Neural cell (in vitro differentiated cells): ENCODE data around the gene GCC1.

ENCODE experiments used
- POLR2AphosphoS5 ChIP-seq: IDR thresholded peaks from 2 replicates; pipeline ENCODE4 v1.6.1; 2012
- RAD21 ChIP-seq: fragments of 450-650 bp; conservative IDR thresholded peaks from 2 replicates; pipeline ENCODE4 v1.6.1; 2014; ENCODE audit warnings: antibody characterized with exemption, mild to moderate bottlenecking, moderate library complexity
- REST ChIP-seq: IDR thresholded peaks from 2 replicates; pipeline ENCODE4 v1.6.1; 2012; ENCODE audit warnings: borderline replicate concordance
- SMC3 ChIP-seq: fragments of 450-650 bp; conservative IDR thresholded peaks from 2 replicates; pipeline ENCODE4 v1.6.1; 2014; ENCODE audit warnings: antibody characterized with exemption, mild to moderate bottlenecking, moderate library complexity; ENCODE audit not compliant: poor library complexity
- TAF1 ChIP-seq: IDR thresholded peaks from 2 replicates; pipeline ENCODE4 v1.6.1; 2012; ENCODE audit warnings: low read depth
- TF ChIP-seq, protein P1 (sequence below): fragments of 450-650 bp; IDR thresholded peaks from 2 replicates; pipeline ENCODE4 v1.5.1; 2014; ENCODE audit warnings: antibody characterized with exemption, mild to moderate bottlenecking, moderate library complexity; ENCODE audit not compliant: poor library complexity, severe bottlenecking

DNA sequence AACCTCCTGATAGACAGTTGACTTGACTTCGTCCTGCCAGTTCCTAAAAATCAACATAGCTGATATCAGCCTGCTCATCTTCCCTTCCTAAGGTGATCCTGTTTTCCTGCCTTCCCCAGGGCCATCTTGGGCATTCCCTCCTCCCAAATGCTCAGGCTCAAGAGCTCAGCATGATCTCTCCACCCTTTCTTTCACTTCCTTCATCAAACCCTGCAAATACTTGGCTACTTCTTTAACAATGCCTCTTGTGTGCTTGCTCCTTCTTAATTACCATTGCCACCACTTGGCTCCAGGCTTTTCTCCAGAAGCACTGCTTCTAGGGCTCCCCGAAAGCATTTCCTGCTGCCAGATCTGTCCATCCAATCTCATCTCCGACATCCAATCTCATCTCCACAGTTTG lies 15.5 kb upstream of the GCC1 start:
- TF ChIP-seq, protein P1, sequence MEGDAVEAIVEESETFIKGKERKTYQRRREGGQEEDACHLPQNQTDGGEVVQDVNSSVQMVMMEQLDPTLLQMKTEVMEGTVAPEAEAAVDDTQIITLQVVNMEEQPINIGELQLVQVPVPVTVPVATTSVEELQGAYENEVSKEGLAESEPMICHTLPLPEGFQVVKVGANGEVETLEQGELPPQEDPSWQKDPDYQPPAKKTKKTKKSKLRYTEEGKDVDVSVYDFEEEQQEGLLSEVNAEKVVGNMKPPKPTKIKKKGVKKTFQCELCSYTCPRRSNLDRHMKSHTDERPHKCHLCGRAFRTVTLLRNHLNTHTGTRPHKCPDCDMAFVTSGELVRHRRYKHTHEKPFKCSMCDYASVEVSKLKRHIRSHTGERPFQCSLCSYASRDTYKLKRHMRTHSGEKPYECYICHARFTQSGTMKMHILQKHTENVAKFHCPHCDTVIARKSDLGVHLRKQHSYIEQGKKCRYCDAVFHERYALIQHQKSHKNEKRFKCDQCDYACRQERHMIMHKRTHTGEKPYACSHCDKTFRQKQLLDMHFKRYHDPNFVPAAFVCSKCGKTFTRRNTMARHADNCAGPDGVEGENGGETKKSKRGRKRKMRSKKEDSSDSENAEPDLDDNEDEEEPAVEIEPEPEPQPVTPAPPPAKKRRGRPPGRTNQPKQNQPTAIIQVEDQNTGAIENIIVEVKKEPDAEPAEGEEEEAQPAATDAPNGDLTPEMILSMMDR = no peak
- TF ChIP-seq POLR2AphosphoS5 (no peak), TAF1 (no peak), RAD21 (no peak), REST (no peak), SMC3 (no peak)
